GM23248 (cell line): Measurements from ENCODE around the gene ZNF585A. TPM values are rescaled to one million over a fixed set of nuclear protein-coding genes. Genes with fewer than 3 reads are reported as not detected.
A peak's percentile ranks its signal among the peaks of the same experiment; 100 is the strongest.
"Not testable (repeated sequence)": the region's sequence is repeated elsewhere in the genome, so short reads cannot be mapped to it uniquely, and the experiment has no call there.

Source experiments
- DNase-seq: peaks from one replicate; pipeline ENCODE4 v3.0.0-alpha.2; 2015
- H2AFZ ChIP-seq: fragments of 200-600 bp; sonication (generic); 2 replicates; pipeline ENCODE4 v1.6.1; 2016; ENCODE audit warnings: antibody characterized with exemption
- H3F3A ChIP-seq: fragments of 200-600 bp; sonication (generic); 2 replicates; pipeline ENCODE4 v1.6.1; 2016; ENCODE audit warnings: mild to moderate bottlenecking, antibody characterized with exemption, mixed run types; ENCODE audit not compliant: insufficient read depth
- H3K27ac ChIP-seq: fragments of 200-600 bp; sonication (generic); 2 replicates; pipeline ENCODE4 v1.5.1; 2016; ENCODE audit warnings: mild to moderate bottlenecking
- H3K27me3 ChIP-seq: fragments of 200-600 bp; sonication (generic); replicated peaks from 2 replicates; pipeline ENCODE4 v1.6.1; 2016; ENCODE audit warnings: mild to moderate bottlenecking; ENCODE audit not compliant: insufficient read depth
- H3K36me3 ChIP-seq: fragments of 200-600 bp; sonication (generic); 2 replicates; pipeline ENCODE4 v1.6.1; 2016; ENCODE audit warnings: low read depth, mild to moderate bottlenecking
- H3K4me1 ChIP-seq: fragments of 200-600 bp; sonication (generic); 2 replicates; pipeline ENCODE4 v1.6.1; 2016; ENCODE audit warnings: mild to moderate bottlenecking; ENCODE audit not compliant: insufficient read depth
- H3K4me2 ChIP-seq: fragments of 200-600 bp; sonication (generic); one replicate; pipeline ENCODE4 v1.6.1; 2016; ENCODE audit warnings: mild to moderate bottlenecking; ENCODE audit not compliant: unreplicated experiment
- H3K4me3 ChIP-seq: fragments of 200-600 bp; sonication (generic); 2 replicates; pipeline ENCODE4 v1.5.1; 2016; ENCODE audit warnings: mild to moderate bottlenecking
- H3K79me2 ChIP-seq: fragments of 200-600 bp; sonication (generic); 2 replicates; pipeline ENCODE4 v1.6.1; 2016; ENCODE audit warnings: mild to moderate bottlenecking; ENCODE audit not compliant: insufficient read depth
- H3K9ac ChIP-seq: fragments of 200-600 bp; sonication (generic); 2 replicates; pipeline ENCODE4 v1.6.1; 2016; ENCODE audit warnings: mild to moderate bottlenecking
- H3K9me2 ChIP-seq: fragments of 200-600 bp; sonication (generic); 2 replicates; pipeline ENCODE4 v1.6.1; 2016; ENCODE audit warnings: mixed run types, mild to moderate bottlenecking, moderate library complexity; ENCODE audit not compliant: insufficient read depth
- H3K9me3 ChIP-seq: fragments of 200-600 bp; sonication (generic); one replicate; pipeline ENCODE4 v1.6.1; 2017; ENCODE audit warnings: low read depth
- H4K20me1 ChIP-seq: fragments of 200-600 bp; sonication (generic); 2 replicates; pipeline ENCODE4 v1.6.0; 2016; ENCODE audit not compliant: insufficient read depth
- EZH2 ChIP-seq: fragments of 200-600 bp; sonication (generic); IDR thresholded peaks from 2 replicates; pipeline ENCODE4 v1.6.1; 2018; ENCODE audit warnings: antibody characterized with exemption, mild to moderate bottlenecking; ENCODE audit not compliant: insufficient read depth, poor library complexity, severe bottlenecking
- EZH2phosphoT487 ChIP-seq: fragments of 200-600 bp; sonication (generic); IDR thresholded peaks from 2 replicates; pipeline ENCODE4 v1.6.1; 2018; ENCODE audit warnings: antibody characterized with exemption, moderate library complexity, mild to moderate bottlenecking, low read depth; ENCODE audit not compliant: insufficient read depth
- WGBS, 2 experiments: methylation state at CpG; one replicate each; pipeline ENCODE4 v1.1.6; 2015 to 2017; ENCODE audit warnings: low lambda C conversion rate in 2 of 2, low coverage in 1 of 2; ENCODE audit errors: missing lambda C conversion rate in 2 of 2; 5-methylcytosine and 5-hydroxymethylcytosine counted together
- in situ Hi-C: fragments of 300-500 bp; cut with MboI; formaldehyde crosslinking; loops from 2 replicates; pipeline ENCODE4 v1.15.0; 2020
- polyA plus RNA-seq: library from polyadenylated mRNA; unstranded; fragments of >200 nt; fragmentation: Nextera tagmentation; extraction: Ambion mirVana; gene quantifications from 2 replicates; pipeline ENCODE4 v1.2.1, GENCODE V29; 2016
- total RNA-seq: library from RNA; depleted of rRNA; stranded (reverse); fragments of >200 nt; shearing (Covaris generic); gene quantifications from 2 replicates; pipeline ENCODE4 v1.2.3, GENCODE V29; 2014

ZNF585A gene
- total and polyA plus RNA-seq, 2 experiments from 2014 or later, result 3.6 to 14.3 TPM

DNA sequence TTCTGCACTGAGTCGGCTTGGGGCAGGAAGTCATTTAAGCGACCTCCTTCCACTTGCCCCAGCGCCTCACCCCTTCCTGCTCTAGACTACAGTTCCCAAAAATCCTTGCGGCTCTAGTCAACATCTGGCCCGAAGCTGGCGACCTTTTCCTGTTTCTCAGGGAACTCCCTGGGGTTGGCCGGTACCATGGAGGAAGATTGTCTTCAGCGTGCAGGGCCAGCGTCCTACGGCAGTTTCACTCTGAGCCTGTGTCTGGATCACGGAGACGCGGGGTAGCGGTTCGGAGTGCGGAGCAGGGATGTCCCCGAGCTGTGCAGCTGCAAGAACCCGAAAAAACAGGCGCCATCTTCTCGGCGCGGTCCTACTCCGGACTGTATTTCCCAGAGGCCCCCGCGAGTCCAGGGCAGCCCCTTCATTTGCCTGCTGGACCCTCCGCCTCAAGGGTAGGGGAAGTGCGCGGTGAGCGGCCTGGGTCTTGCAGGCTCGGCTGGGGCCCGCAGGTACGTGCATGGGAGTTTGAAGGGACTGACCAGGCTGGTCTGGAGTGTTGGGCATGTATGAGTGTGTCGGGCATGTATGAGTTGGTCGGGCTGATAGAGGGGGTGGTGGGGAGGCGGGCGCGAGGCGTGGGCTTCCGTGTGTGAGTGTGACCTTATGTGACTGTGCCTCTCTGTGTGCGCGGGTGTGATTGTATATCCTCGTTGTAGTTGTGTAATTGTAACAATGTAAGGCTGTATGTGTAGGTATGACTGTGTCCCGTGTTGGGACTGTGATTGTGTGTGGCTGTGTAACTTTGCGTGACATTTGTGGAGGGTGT lies 45.5 kb upstream of the ZNF585A start, which contains the start of gene ZNF383:
TSS of gene ZNF383 (plus strand) at position 440 of the 817 bp plus-strand sequence. CDS start 12,240 bp downstream, outside the sequence.
- in situ Hi-C loops, result no loop called here
- H3K4me1 ChIP-seq, result peaks cover 3% of the 10 kb centered on the region; the same call in 1 of the 2 replicates
- peaks cover 15% of the 10 kb centered on the region for H3K36me3 ChIP-seq
- peak within 1 kb of the TSS; percentile 96 for H3K4me2 ChIP-seq
- H3K79me2 ChIP-seq, result peaks cover 49% of the 10 kb centered on the region
- H3K9ac ChIP-seq, result peak within 1 kb of the TSS; percentile 95
- peak; percentile 93 for DNase-seq
- H4K20me1 ChIP-seq, result no peaks in the 10 kb centered on the region
- H3K27me3 ChIP-seq, result no peaks in the 10 kb centered on the region
- 1% methylated on average over 43 to 44 of the region's 44 CpGs for WGBS, 2 experiments
- H2AFZ ChIP-seq, result peak within 1 kb of the TSS; percentile 89
- peak within 1 kb of the TSS; percentile 89 for H3K27ac ChIP-seq
- TF ChIP-seq EZH2 (no peak), EZH2phosphoT487 (no peak)
- no peaks in the 10 kb centered on the region for H3K9me3 ChIP-seq
- peak within 1 kb of the TSS; percentile 98 for H3K4me3 ChIP-seq
- H3F3A ChIP-seq, result no peaks in the 10 kb centered on the region
- no peaks in the 10 kb centered on the region for H3K9me2 ChIP-seq

DNA sequence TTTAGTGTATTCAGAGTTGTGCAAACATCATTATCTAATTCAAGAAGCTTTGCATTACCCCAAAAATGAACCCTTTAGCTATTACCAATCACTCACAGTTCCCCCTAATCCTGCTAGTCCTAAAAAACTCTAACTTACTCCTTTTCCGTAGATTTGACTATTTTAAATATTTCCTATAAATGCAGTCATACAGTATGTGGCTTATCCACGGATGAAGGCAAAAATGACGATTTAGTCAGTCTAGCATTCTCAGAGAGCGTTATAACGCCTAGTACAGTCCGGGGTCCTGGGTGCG lies 44.9 kb upstream of the ZNF585A start:
- Histone ChIP-seq H3K9ac (peak overlapping the region; percentile 95), H3K4me2 (peak overlapping the region; percentile 96), H3K36me3 (peaks cover 11% of the 10 kb centered on the region), H3K4me1 (peaks cover 3% of the 10 kb centered on the region; the same call in 1 of the 2 replicates), H3F3A (no peaks in the 10 kb centered on the region), H3K79me2 (peaks cover 43% of the 10 kb centered on the region), H2AFZ (peak overlapping the region; percentile 89), H4K20me1 (no peaks in the 10 kb centered on the region), H3K27ac (0 out of 2 replicates have a peak overlapping the region, but pooled peaks have one; percentile 89), H3K27me3 (no peaks in the 10 kb centered on the region), H3K9me2 (no peaks in the 10 kb centered on the region), H3K4me3 (peak overlapping the region; percentile 98), H3K9me3 (no peaks in the 10 kb centered on the region)
- WGBS, 2 experiments, result 0 to 1% methylated on average over 7 of the region's 7 CpGs
- TF ChIP-seq EZH2phosphoT487, result no peak
- no peak for TF ChIP-seq EZH2
- DNase-seq, result no peak
- in situ Hi-C loops, result no loop called here

DNA sequence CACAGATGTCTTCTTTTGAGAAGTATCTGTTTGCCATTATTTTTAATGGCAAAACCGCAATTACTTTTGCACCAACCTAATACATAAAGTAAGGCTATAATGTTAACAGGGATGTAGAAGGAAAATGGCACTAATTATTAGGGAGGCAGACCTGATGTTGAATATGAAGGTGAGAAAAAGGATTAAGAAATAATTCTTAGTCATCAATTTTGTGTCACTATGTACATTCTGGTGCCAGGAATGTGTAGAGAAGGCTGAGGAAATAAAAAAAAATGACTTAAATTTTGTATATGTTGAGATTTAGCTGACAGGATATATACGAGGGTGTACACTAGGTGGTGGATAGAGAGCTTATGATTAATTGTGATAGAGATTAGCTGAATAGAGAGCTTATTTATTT lies 25.3 kb upstream of the ZNF585A start:
- TF ChIP-seq EZH2 (no peak), EZH2phosphoT487 (no peak)
- Histone ChIP-seq H3K36me3 (peaks cover 36% of the 10 kb centered on the region), H3K4me1 (no peaks in the 10 kb centered on the region), H3K4me3 (no peak overlapping the region), H3K27ac (no peak overlapping the region), H3K9me2 (no peaks in the 10 kb centered on the region), H3K4me2 (no peak overlapping the region), H3K9ac (no peak overlapping the region), H3F3A (no peaks in the 10 kb centered on the region), H3K79me2 (no peaks in the 10 kb centered on the region), H4K20me1 (no peaks in the 10 kb centered on the region), H3K9me3 (no peaks in the 10 kb centered on the region), H3K27me3 (no peaks in the 10 kb centered on the region), H2AFZ (no peak overlapping the region)
- DNase-seq, result no peak
- in situ Hi-C loops, result no loop called here
- WGBS, 2 experiments, result 82 to 86% methylated on average over 2 of the region's 2 CpGs

DNA sequence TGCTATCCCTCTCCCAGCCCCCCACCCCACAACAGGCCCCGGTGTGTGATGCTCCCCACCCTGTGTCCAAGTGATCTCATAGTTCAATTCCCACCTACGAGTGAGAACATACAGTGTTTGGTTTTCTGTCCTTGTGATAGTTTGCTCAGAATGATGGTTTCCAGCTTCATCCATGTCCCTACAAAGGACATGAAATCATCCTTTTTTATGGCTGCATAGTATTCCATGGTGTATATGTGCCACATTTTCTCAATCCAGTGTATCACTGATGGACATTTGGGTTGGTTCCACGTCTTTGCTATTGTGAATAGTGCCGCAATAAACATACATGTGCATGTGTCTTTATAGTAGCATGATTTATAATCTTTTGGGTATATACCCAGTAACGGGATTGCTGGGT lies 24.6 kb upstream of the ZNF585A start:
- H3K4me3 ChIP-seq, H3K9ac ChIP-seq, H4K20me1 ChIP-seq, H3K9me2 ChIP-seq, H3K79me2 ChIP-seq, H3K27me3 ChIP-seq, H3K4me2 ChIP-seq, H3F3A ChIP-seq, in situ Hi-C loops, DNase-seq, H2AFZ ChIP-seq, H3K9me3 ChIP-seq, H3K4me1 ChIP-seq, H3K27ac ChIP-seq: not testable (repeated sequence)
- 98 to 100% methylated on average over 5 of the region's 5 CpGs for WGBS, 2 experiments
- peaks cover 38% of the 10 kb centered on the region for H3K36me3 ChIP-seq

GRCh38 chr19:37195248-37195647 lies 22.8 kb upstream of the ZNF585A start:
- H3K9me3 ChIP-seq, in situ Hi-C loops, H3K9ac ChIP-seq, H3K4me1 ChIP-seq, H3K4me2 ChIP-seq, H2AFZ ChIP-seq, H3K4me3 ChIP-seq, DNase-seq, H3F3A ChIP-seq, H3K27ac ChIP-seq, H3K9me2 ChIP-seq, H3K79me2 ChIP-seq, H4K20me1 ChIP-seq, H3K27me3 ChIP-seq: not testable (repeated sequence)
- 96 to 100% methylated on average over 4 of the region's 4 CpGs for WGBS, 2 experiments
- H3K36me3 ChIP-seq, result peaks cover 53% of the 10 kb centered on the region

DNA sequence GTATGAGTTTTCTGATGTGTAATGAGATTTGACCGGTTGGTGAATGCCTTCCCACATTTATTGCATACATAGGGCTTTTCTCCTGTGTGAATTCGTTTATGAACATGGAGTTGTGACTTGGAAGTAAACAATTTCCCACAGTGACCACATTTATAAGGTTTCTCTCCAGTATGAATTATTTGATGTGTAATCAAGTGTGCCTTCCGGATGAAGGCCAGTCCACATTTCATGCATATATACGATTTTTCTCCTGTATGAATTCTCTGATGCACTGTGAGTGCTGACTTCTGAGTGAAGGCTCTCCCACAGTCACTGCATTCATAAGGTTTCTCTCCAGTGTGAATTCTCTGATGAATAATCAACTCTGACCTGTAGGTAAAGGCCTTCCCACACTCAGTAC lies 13.6 kb upstream of the ZNF585A start:
- 99% methylated on average over 4 of the region's 4 CpGs for WGBS, 2 experiments
- in situ Hi-C loops, DNase-seq, H3K9ac ChIP-seq, H3F3A ChIP-seq, H3K4me2 ChIP-seq, H3K79me2 ChIP-seq, H3K9me2 ChIP-seq, H3K27me3 ChIP-seq, H3K27ac ChIP-seq, H2AFZ ChIP-seq, H3K9me3 ChIP-seq, H4K20me1 ChIP-seq, H3K4me1 ChIP-seq, H3K4me3 ChIP-seq: not testable (repeated sequence)
- H3K36me3 ChIP-seq, result peaks cover 61% of the 10 kb centered on the region
